Gastroesophageal sphincter (tissue), 4 donors: ENCODE measurements around the gene MLLT10. TPM values are rescaled to one million over a fixed set of nuclear protein-coding genes. Genes with fewer than 3 reads are reported as not detected.

Source experiments
- ATAC-seq: fragments of 150-250 bp; one replicate; pipeline ENCODE4 v1.9.1; 2016; ENCODE audit warnings: mild to moderate bottlenecking, moderate library complexity
- H3K27ac ChIP-seq, 4 donors: fragments of 200-600 bp; sonication (generic) in 3 of 4; 1 replicate in 3 of 4; 2 replicates in 1 of 4; pipeline ENCODE4 v1.5.1; 2016 to 2019
- H3K27me3 ChIP-seq: fragments of 200-600 bp; sonication (generic); one replicate; pipeline ENCODE4 v1.5.1; 2019
- H3K36me3 ChIP-seq, 2 donors: fragments of 200-600 bp; sonication (generic); one replicate each; pipeline ENCODE4 v1.5.1; 2019; ENCODE audit warnings: control low read depth in 1 of 2
- H3K4me1 ChIP-seq, 3 donors: fragments of 200-600 bp; sonication (generic); 1 replicate in 2 of 3; 2 replicates in 1 of 3; pipeline ENCODE4 v1.5.1; 2016 to 2019; ENCODE audit warnings: control low read depth in 2 of 3
- H3K4me3 ChIP-seq, 2 donors: fragments of 200-600 bp; sonication (generic); one replicate each; pipeline ENCODE4 v1.5.1; 2019; ENCODE audit warnings: mild to moderate bottlenecking in 1 of 2, moderate library complexity in 1 of 2
- H3K9me3 ChIP-seq, 3 donors: fragments of 200-600 bp; sonication (generic); one replicate each; pipeline ENCODE4 v1.5.1; 2017 to 2019; ENCODE audit warnings: control low read depth in 2 of 3
- CTCF ChIP-seq, 4 experiments: fragments of 200-600 bp in 2 of 4; fragments of 450-650 bp in 2 of 4; sonication (generic) in 1 of 4; IDR thresholded peaks; one replicate each; pipeline ENCODE4 v1.5.1; 2017 to 2019; ENCODE audit warnings: antibody characterized with exemption in 4 of 4, mild to moderate bottlenecking in 2 of 4, moderate library complexity in 2 of 4
- EP300 ChIP-seq: sonication (generic); formaldehyde crosslinking; IDR thresholded peaks from one replicate; pipeline ENCODE4 v1.6.1; 2017; ENCODE audit warnings: antibody characterized with exemption, mild to moderate bottlenecking
- POLR2A ChIP-seq, 2 donors: fragments of 450-650 bp; IDR thresholded peaks; one replicate each; pipeline ENCODE4 v1.6.1; 2017; ENCODE audit warnings: antibody characterized with exemption in 2 of 2, mild to moderate bottlenecking in 2 of 2, moderate library complexity in 1 of 2
- POLR2AphosphoS5 ChIP-seq: sonication (generic); formaldehyde crosslinking; IDR thresholded peaks from one replicate; pipeline ENCODE4 v1.6.1; 2017; ENCODE audit warnings: antibody characterized with exemption
- WGBS, 2 donors: methylation state at CpG; one replicate each; pipeline ENCODE4 v1.1.5; 2018; ENCODE audit warnings: low coverage in 1 of 2; 5-methylcytosine and 5-hydroxymethylcytosine counted together
- total RNA-seq, 4 donors: library from RNA; depleted of rRNA; stranded (reverse); fragments of >200 nt; gene quantifications; one replicate each; pipeline ENCODE4 v1.1.0, GENCODE V29; 2016

The MLLT10 gene
- total RNA-seq, 4 donors from 2014 or later = 27.2 to 52.1 (median 39.0) TPM

DNA sequence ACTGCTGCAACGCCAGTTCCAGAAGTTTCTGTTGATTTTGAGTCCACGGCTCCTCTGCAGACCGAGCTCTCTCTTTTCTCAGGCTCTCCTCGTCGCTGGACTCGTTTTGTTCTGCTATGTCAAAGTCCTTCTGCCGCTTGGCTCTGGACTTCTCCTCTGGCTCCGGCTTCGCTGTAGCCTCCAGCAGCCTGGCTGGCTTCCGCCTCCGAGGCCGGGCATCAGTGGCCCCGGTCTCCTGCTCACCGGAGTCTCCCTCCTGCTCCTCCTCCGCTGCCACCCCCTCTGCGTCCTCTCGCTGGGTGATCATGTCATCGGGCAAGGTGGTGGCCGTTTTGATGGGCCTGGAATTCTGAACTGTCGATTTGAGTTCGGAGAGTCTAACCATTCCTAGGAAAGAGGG is 225.2 kb downstream of the MLLT10 start:
- H3K4me3 ChIP-seq = no peak overlapping the region
- no peak for TF ChIP-seq CTCF (IDR thresholded peaks at IDR 0.05)
- TF ChIP-seq POLR2AphosphoS5 = no peak
- TF ChIP-seq POLR2A (IDR thresholded peaks at IDR 0.05) = no peak
- TF ChIP-seq EP300 = no peak
- H3K9me3 ChIP-seq = no peaks in the 10 kb centered on the region
- peaks cover 0 to 51% of the 10 kb centered on the region in 2 donors for H3K36me3 ChIP-seq
- no peaks in the 10 kb centered on the region for H3K27me3 ChIP-seq
- H3K4me1 ChIP-seq = no peaks in the 10 kb centered on the region
- ATAC-seq = no peak
- WGBS, 2 donors = 77 to 97% methylated on average over 11 to 14 of the region's 21 CpGs
- H3K27ac ChIP-seq = no peak overlapping the region

DNA sequence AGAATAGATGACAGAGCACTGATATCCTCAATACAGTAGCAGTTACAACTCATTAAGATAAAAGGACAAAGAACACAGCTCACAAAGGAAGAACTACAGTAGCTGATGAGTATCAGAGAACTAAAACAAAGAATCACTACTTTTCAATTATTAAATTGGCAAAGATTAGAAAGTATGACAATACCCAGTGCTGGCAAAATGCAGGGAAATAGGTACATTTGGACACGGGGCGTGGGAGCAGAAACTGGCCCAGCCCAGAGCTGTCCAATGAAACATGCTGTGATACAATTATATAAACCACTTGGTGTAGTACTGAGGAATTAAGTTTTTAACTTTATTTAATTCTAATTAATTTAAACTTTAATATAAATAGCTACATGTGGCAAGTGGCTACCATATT is 226.3 kb downstream of the MLLT10 start:
- 94 to 100% methylated on average over 2 of the region's 2 CpGs for WGBS, 2 donors
- no peaks in the 10 kb centered on the region for H3K4me1 ChIP-seq
- H3K27ac ChIP-seq = no peak overlapping the region
- H3K27me3 ChIP-seq = no peaks in the 10 kb centered on the region
- H3K4me3 ChIP-seq = no peak overlapping the region
- peaks cover 0 to 40% of the 10 kb centered on the region in 2 donors for H3K36me3 ChIP-seq
- TF ChIP-seq POLR2AphosphoS5 (no peak), EP300 (no peak), POLR2A (IDR thresholded peaks at IDR 0.05) (no peak), CTCF (IDR thresholded peaks at IDR 0.05) (no peak)
- ATAC-seq = no peak
- H3K9me3 ChIP-seq = no peaks in the 10 kb centered on the region

DNA sequence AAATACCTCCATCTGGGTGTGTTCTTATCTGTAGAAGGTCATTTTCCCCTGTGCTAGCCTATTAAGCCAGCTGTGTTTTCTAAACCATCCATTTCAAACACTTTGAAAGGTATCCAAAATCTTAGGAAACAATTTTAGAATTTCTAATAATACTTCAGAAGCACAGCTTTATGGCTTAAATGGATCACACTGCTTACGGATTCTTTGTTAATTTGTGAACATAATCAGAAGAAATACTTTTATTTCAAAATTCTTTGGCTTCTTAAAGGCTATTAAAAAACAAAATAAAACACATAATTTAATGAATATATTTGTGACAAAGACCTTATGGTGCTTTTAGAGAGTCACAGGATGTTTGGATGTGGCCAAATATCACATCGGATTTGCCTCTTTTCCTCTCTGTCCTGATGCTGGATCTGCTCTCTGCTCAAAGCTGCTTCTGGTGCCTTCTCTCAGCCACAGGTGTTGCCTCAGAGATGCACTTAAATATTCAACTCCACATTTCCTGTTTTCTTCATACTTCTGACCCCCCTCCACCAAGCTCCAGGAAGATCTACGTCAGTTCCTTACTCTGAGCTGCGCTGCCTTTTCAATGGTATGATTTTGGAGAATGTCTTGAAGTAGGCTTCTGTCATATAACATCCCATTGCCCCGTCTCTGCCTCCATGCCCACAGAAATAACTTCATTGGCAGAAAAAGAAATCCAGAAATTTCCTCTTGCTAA is 230.6 kb downstream of the MLLT10 start:
- Histone ChIP-seq H3K9me3 (no peaks in the 10 kb centered on the region), H3K4me3 (no peak overlapping the region), H3K4me1 (no peaks in the 10 kb centered on the region), H3K27ac (no peak overlapping the region), H3K36me3 (peaks cover 0 to 14% of the 10 kb centered on the region in 2 donors), H3K27me3 (no peaks in the 10 kb centered on the region)
- WGBS, 2 donors = 64 to 77% methylated on average over 5 of the region's 5 CpGs
- ATAC-seq = no peak
- TF ChIP-seq POLR2AphosphoS5 (no peak), EP300 (no peak), CTCF (IDR thresholded peaks at IDR 0.05) (no peak)

- Histone ChIP-seq H3K27me3 (no peaks in the 10 kb centered on the region), H3K4me1 (no peaks in the 10 kb centered on the region), H3K27ac (no peak overlapping the region), H3K9me3 (no peaks in the 10 kb centered on the region), H3K36me3 (peaks cover 0 to 9% of the 10 kb centered on the region in 2 donors), H3K4me3 (no peak overlapping the region)
- ATAC-seq = no peak
- no peak for TF ChIP-seq EP300
- no peak for TF ChIP-seq CTCF (IDR thresholded peaks at IDR 0.05)
- no peak for TF ChIP-seq POLR2AphosphoS5
- WGBS, 2 donors = 97 to 100% methylated on average over 1 to 3 of the region's 3 CpGs
These were observed 235.0 kb downstream of the MLLT10 start for GRCh38 chr10:21769041-21769440.

GRCh38 chr10:21771219-21771618 is 237.2 kb downstream of the MLLT10 start:
- Histone ChIP-seq H3K27ac (no peak overlapping the region), H3K9me3 (no peaks in the 10 kb centered on the region), H3K4me3 (no peak overlapping the region), H3K4me1 (no peaks in the 10 kb centered on the region), H3K27me3 (no peaks in the 10 kb centered on the region), H3K36me3 (peaks cover 0 to 4% of the 10 kb centered on the region in 2 donors)
- no peak for ATAC-seq
- TF ChIP-seq POLR2A (IDR thresholded peaks at IDR 0.05) (no peak), CTCF (IDR thresholded peaks at IDR 0.05) (no peak), POLR2AphosphoS5 (no peak)
- 100% methylated on average over 1 to 4 of the region's 4 CpGs for WGBS, 2 donors
